A673 (cell line): Measurements from ENCODE around the gene CARD18. TPM values are rescaled to one million over a fixed set of nuclear protein-coding genes. Genes with fewer than 3 reads are reported as not detected.
"Not testable (repeated sequence)": the region's sequence is repeated elsewhere in the genome, so short reads cannot be mapped to it uniquely, and the experiment has no call there.

Experiments
- BruUV-seq: library from RNA; stranded (reverse); fragments of 400-500 nt; replicated peaks from 2 replicates; lab custom pipeline; 2021; lab: Mats Ljungman, UMichigan
- CTCF ChIA-PET: fragments of 300-600 bp; sonication (Branson Sonifier 250); formaldehyde crosslinking; loops from one replicate; lab custom pipeline; 2022; ENCODE audit warnings: antibody characterized with exemption; lab: Charles Lee
- POLR2A ChIA-PET: fragments of 300-600 bp; sonication (Branson Sonifier 250); formaldehyde crosslinking; loops from one replicate; lab custom pipeline; 2022; ENCODE audit warnings: antibody characterized with exemption; ENCODE audit not compliant: low non-redundant PET; lab: Charles Lee
- DNase-seq: peaks from one replicate; pipeline ENCODE4 v3.0.0-alpha.2; 2015; ENCODE audit warnings: low spot score
- H3K27ac ChIP-seq: fragments of 200-600 bp; sonication (generic); 2 replicates; pipeline ENCODE4 v1.5.1; 2016; ENCODE audit warnings: mixed run types, low read depth, mild to moderate bottlenecking, mixed read lengths, antibody characterized with exemption, low read length; ENCODE audit not compliant: poor library complexity, severe bottlenecking
- H3K27me3 ChIP-seq: fragments of 200-600 bp; sonication (generic); replicated peaks from 2 replicates; pipeline ENCODE4 v1.6.1; 2017; ENCODE audit warnings: mixed run types, low read depth, mild to moderate bottlenecking, mixed read lengths, antibody characterized with exemption, low read length; ENCODE audit not compliant: insufficient read depth, poor library complexity
- H3K36me3 ChIP-seq: fragments of 200-600 bp; sonication (generic); 2 replicates; pipeline ENCODE4 v1.6.1; 2016; ENCODE audit warnings: mixed run types, mild to moderate bottlenecking, mixed read lengths, antibody characterized with exemption, low read length; ENCODE audit not compliant: insufficient read depth, poor library complexity, severe bottlenecking
- H3K4me1 ChIP-seq: fragments of 200-600 bp; sonication (generic); 2 replicates; pipeline ENCODE4 v1.6.1; 2017; ENCODE audit warnings: mixed run types, mild to moderate bottlenecking, mixed read lengths, antibody characterized with exemption, low read length; ENCODE audit not compliant: insufficient read depth, poor library complexity, severe bottlenecking
- H3K4me3 ChIP-seq: fragments of 200-600 bp; sonication (generic); 2 replicates; pipeline ENCODE4 v1.5.1; 2016; ENCODE audit warnings: low read depth, mixed run types, mild to moderate bottlenecking, mixed read lengths, low read length; ENCODE audit not compliant: poor library complexity, severe bottlenecking
- H3K9me3 ChIP-seq: fragments of 200-600 bp; sonication (generic); 2 replicates; pipeline ENCODE4 v1.6.1; 2016; ENCODE audit warnings: mixed run types, low read depth, mild to moderate bottlenecking, mixed read lengths, antibody characterized with exemption, low read length; ENCODE audit not compliant: poor library complexity, severe bottlenecking
- EZH2 ChIP-seq: fragments of 200-600 bp; sonication (generic); IDR thresholded peaks from 2 replicates; pipeline ENCODE4 v1.6.1; 2017; ENCODE audit warnings: borderline replicate concordance, low read depth, mild to moderate bottlenecking, mixed read lengths, antibody characterized with exemption, low read length; ENCODE audit not compliant: poor library complexity, severe bottlenecking
- intact Hi-C: fragments of 100-400 bp; cut with micrococcal nuclease; formaldehyde crosslinking; loops from one replicate; pipeline ENCODE4 v1.10.0; 2022; ENCODE audit not compliant: unreplicated experiment
- total RNA-seq: library from RNA; stranded (reverse); gene quantifications from 2 replicates; pipeline ENCODE4 v1.2.3, GENCODE V29; 2021
- TF ChIP-seq, protein P1 (sequence below): fragments of 300-800, 200-600 bp; sonication (generic); conservative IDR thresholded peaks from 2 replicates; pipeline ENCODE4 v1.5.1; 2017; ENCODE audit warnings: low read depth, mild to moderate bottlenecking, antibody characterized with exemption, low read length, moderate library complexity, mixed read lengths

CARD18 gene
- total RNA-seq, 1 experiment from 2014 or later: not detected

DNA sequence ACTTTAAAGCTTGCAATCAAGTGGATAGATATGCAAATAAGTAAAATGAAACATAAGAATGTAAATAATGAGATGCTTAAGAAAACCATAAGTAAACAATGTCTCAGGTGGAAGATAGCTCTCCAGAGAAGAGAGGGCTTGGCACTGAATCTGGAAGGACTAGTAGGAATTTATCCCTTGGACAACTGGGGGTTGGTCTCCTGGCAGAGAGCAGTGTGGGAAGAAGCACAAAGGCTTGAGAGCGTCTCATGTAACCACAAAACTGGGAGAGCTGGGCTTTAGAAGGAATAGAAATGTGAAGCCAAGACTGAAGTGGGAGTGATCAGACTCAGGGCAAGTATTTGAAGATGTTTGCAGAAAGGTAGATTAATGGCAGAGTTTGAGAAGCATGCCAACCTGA is 31.3 kb downstream of the CARD18 start:
- BruUV-seq: no TSS peak
- Histone ChIP-seq H3K9me3 (no peaks in the 10 kb centered on the region), H3K4me3 (no peak overlapping the region), H3K27ac (no peak overlapping the region), H3K36me3 (no peaks in the 10 kb centered on the region), H3K27me3 (no peaks in the 10 kb centered on the region), H3K4me1 (peaks cover 31% of the 10 kb centered on the region)
- TF ChIP-seq EZH2: no peak
- TF ChIP-seq, protein P1, sequence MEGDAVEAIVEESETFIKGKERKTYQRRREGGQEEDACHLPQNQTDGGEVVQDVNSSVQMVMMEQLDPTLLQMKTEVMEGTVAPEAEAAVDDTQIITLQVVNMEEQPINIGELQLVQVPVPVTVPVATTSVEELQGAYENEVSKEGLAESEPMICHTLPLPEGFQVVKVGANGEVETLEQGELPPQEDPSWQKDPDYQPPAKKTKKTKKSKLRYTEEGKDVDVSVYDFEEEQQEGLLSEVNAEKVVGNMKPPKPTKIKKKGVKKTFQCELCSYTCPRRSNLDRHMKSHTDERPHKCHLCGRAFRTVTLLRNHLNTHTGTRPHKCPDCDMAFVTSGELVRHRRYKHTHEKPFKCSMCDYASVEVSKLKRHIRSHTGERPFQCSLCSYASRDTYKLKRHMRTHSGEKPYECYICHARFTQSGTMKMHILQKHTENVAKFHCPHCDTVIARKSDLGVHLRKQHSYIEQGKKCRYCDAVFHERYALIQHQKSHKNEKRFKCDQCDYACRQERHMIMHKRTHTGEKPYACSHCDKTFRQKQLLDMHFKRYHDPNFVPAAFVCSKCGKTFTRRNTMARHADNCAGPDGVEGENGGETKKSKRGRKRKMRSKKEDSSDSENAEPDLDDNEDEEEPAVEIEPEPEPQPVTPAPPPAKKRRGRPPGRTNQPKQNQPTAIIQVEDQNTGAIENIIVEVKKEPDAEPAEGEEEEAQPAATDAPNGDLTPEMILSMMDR: no peak
- intact Hi-C loops: no loop called here
- ChIA-PET CTCF (no interaction called here), POLR2A (no interaction called here)
- no peak for DNase-seq

DNA sequence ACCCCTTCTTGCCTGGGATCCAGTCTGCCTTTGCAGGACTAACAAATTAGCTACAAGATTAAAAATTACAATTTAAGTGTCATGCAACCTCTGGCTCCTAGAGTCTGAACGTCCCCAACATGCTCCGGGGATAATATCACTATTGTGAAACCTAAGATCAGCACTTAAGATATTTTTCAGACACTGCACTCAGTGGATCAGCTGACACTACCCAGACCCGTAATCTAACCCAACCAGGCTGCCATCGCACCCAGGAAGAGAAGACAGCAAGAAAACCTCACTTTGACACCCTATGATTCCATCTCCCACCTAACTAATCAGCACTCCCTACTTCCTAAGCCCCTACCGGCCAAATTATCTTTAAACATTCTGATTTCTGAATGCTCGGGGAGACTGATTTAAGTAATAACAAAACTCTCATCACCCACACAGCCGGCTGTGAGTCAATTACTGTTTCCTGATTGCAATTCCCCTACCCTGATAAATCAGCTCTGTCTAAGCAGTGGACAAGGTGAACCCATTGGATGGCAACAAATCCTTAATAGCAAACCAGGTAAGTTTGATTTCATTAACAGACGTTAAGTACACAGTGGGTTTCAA is 32.2 kb downstream of the CARD18 start:
- BruUV-seq, DNase-seq, intact Hi-C loops: not testable (repeated sequence)

DNA sequence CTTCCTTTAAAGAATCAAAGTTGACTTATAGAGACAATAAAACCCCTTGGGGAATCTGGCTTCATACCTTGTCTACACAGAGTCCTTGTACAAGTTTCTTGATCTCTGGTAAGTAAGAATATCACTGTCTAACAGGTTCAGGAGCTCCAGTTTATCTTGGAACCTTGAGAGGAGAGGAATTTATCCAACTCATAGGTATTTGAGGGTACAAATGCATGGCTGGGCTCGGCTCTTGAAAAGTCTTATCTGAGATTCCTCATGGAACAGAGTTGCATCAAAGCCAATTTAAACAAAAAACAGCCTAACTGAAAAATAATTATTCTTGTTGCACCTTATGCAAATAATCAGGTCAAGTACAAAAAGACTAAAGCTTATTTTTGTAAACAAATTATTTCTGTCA is 33.4 kb downstream of the CARD18 start:
- TF ChIP-seq EZH2: no peak
- TF ChIP-seq, protein P1: no peak
- intact Hi-C loops: no loop called here
- CTCF ChIA-PET: no interaction called here
- BruUV-seq: no TSS peak
- Histone ChIP-seq H3K27me3 (no peaks in the 10 kb centered on the region), H3K27ac (no peak overlapping the region), H3K4me3 (no peak overlapping the region), H3K9me3 (no peaks in the 10 kb centered on the region), H3K36me3 (no peaks in the 10 kb centered on the region), H3K4me1 (peaks cover 16% of the 10 kb centered on the region)
- DNase-seq: no peak
- POLR2A ChIA-PET: no interaction called here

More for the DNA sequence above, 32.2 kb downstream of the CARD18 start:
- H3K4me1 ChIP-seq: peaks cover 28% of the 10 kb centered on the region
- H3K36me3 ChIP-seq, H3K9me3 ChIP-seq, H3K27ac ChIP-seq, H3K4me3 ChIP-seq, H3K27me3 ChIP-seq, CTCF ChIA-PET, POLR2A ChIA-PET: not testable (repeated sequence)

DNA sequence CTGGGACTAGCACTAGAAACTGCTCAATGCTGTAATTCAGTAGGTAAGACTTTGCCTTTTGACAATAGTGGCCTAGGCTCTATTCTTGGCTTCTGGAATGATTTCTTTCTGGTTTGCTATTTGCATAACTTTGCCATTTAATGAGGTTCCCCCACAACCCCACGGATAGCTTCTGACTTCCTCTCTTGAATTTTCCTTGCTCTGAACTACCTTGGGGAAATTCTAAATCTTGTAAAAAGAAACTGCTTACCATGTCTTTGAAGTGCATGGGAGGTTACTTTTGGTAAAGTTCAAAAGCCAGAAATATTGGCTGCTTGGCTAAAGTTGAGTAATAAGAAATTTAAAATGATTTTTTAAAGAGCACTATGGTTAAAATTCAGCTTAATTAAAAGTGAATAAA is 35.3 kb downstream of the CARD18 start:
- Histone ChIP-seq H3K36me3 (no peaks in the 10 kb centered on the region), H3K4me3 (no peak overlapping the region), H3K9me3 (no peaks in the 10 kb centered on the region), H3K27ac (no peak overlapping the region), H3K4me1 (no peaks in the 10 kb centered on the region), H3K27me3 (no peaks in the 10 kb centered on the region)
- ChIA-PET POLR2A (no interaction called here), CTCF (no interaction called here)
- intact Hi-C loops: no loop called here
- no peak for DNase-seq
- BruUV-seq: no TSS peak
- TF ChIP-seq, protein P1: no peak
- TF ChIP-seq EZH2: no peak
